ENCODE data around the gene BMPER.

GRCh38 chr7:33882040-33882837, 23.1 kb upstream of the BMPER start:
- no peak for TF ChIP-seq EZH2 (IDR thresholded peaks at IDR 0.05; ENCODE audit: low read length, missing control alignments)
- TF ChIP-seq CTCF (conservative IDR thresholded peaks at IDR 0.05 in 1 of 2, IDR thresholded peaks at IDR 0.05 in 1 of 2; ENCODE audit: low read depth in 1 of 2, low read length in 2 of 2) = no peak
